ENCODE measurements around the gene SUV39H2.

Gene SUV39H2

DNA sequence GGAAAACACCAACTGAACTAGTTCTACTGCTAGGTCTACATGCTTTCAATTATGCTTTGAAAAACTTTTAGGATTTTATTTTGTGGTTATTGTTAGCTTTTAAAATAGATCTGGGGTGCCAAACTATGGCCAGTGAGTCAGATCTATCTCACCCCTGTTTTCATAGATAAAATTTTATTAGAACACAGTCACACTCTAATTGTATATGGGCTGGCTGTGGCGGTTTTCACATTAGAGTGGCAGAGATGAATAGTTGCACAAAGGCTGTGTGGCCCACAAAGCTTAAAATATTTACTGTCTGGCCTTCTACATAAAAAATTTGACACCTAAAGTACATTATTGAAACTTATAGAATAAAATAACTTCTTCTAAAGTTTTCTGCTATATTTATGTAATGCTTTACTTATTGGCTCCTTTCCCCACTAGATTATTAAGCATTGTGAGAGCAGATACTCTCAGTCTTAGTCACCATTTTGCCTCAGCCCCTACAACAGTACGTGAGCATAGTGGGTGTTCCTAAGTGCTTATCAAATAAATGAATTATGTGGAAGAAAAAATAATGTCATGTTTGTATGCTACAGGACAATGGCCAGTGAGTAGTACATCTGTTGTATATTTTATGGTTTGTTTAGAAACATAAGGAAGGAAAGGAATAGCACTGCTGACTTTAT is 5.4 kb upstream of the SUV39H2 start:
- in situ Hi-C loops (cut with MboI; ENCODE audit: low sequenced_read_pairs, unreplicated experiment), result no loop called here
- DNase-seq (ENCODE audit: low spot score), result no peak
- TF ChIP-seq, protein P1, sequence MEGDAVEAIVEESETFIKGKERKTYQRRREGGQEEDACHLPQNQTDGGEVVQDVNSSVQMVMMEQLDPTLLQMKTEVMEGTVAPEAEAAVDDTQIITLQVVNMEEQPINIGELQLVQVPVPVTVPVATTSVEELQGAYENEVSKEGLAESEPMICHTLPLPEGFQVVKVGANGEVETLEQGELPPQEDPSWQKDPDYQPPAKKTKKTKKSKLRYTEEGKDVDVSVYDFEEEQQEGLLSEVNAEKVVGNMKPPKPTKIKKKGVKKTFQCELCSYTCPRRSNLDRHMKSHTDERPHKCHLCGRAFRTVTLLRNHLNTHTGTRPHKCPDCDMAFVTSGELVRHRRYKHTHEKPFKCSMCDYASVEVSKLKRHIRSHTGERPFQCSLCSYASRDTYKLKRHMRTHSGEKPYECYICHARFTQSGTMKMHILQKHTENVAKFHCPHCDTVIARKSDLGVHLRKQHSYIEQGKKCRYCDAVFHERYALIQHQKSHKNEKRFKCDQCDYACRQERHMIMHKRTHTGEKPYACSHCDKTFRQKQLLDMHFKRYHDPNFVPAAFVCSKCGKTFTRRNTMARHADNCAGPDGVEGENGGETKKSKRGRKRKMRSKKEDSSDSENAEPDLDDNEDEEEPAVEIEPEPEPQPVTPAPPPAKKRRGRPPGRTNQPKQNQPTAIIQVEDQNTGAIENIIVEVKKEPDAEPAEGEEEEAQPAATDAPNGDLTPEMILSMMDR (IDR thresholded peaks at IDR 0.05; ENCODE audit: borderline replicate concordance, control extremely low read depth, extremely low read depth, insufficient read depth, missing control alignments), result no peak

DNA sequence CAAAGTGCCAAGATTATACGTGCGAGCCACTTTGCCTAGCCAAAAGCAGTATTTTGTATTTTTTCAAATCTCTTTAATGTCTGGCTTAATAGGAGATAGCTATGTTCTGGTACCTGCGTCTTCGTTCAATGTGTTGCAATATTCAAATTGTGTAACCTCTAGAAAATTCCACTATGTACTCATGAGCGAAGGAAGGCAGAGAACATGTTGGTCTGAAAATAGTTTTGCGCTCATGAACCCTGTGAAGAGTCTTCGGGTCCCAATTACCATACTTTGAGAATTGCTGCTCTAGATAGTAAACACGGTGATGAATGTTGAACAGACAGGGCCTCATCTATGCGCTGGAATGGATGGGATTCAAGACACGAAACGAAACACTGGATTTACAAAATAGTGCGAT is 2.7 kb upstream of the SUV39H2 start:
- DNase-seq (ENCODE audit: low spot score), result no peak
- in situ Hi-C loops (cut with MboI; ENCODE audit: low sequenced_read_pairs, unreplicated experiment), result no loop called here

DNA sequence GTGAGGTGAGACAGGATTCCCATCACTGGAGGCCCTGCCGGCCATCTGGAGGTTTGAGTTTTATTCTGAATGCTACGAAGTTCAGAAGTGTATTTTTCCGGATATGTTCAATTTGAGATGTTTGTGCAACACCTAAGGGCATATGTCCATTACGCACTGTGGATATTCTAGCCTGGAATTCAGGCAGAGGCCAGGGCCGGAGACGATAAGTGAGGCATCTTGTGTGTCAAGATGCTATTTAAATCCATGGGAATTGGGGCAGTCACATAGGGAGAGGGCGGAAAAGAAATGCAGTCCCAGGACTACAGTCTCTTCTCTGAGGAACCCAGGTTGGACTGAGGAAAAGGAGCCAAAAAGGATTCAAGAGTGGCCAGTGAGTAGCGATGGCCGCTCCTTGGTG is 1.9 kb upstream of the SUV39H2 start:
- DNase-seq (ENCODE audit: low spot score), result no peak
- in situ Hi-C loops (cut with MboI; ENCODE audit: low sequenced_read_pairs, unreplicated experiment), result no loop called here
- TF ChIP-seq, protein P1 (IDR thresholded peaks at IDR 0.05; ENCODE audit: borderline replicate concordance, control extremely low read depth, extremely low read depth, insufficient read depth, missing control alignments), result no peak

More for the DNA sequence above, 2.7 kb upstream of the SUV39H2 start:
- TF ChIP-seq, protein P1 (IDR thresholded peaks at IDR 0.05; ENCODE audit: borderline replicate concordance, control extremely low read depth, extremely low read depth, insufficient read depth, missing control alignments), result no peak

DNA sequence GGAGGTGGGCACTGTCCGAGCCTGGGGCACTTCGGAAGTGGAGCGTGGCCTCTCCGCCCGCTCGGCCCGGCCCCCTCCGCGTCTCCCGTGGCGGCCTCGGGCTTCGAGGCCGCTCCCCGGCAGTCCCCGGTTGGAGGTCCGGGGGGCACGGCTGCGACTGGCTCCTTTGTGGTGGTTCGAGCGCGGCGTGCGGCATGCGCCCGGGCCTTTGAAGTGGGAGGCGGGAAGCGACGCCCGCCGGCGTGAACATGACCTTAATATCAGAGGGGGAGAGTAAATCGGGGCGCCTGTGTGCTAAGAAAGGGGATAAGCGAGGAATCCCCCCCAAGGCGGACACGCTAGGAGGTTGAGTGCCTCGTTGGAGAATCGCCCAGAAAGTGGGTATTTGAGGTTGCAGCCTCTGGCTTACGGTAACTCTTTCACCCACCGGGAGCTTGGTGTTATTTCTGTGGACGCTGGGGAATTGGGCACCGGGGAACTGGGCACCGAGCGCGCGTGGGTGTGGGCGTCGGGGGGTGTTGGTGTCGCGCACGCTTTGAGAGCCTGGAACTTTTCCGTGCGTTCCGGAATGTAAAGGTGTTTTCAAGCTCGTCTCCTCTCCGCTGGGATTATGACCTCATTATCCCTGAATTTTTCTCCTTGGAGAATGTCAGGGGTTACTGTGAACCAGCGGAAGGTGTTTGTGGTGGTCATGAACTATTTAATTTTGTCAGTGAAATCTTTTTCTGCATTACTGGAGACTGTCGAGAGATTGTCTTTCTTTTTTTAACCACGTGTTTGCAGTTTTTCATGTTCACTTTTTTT is 660 bp downstream of the SUV39H2 start:
- TF ChIP-seq, protein P1 (IDR thresholded peaks at IDR 0.05; ENCODE audit: borderline replicate concordance, control extremely low read depth, extremely low read depth, insufficient read depth, missing control alignments), result no peak
- DNase-seq (ENCODE audit: low spot score), result no peak
- in situ Hi-C loops (cut with MboI; ENCODE audit: low sequenced_read_pairs, unreplicated experiment), result no loop called here

DNA sequence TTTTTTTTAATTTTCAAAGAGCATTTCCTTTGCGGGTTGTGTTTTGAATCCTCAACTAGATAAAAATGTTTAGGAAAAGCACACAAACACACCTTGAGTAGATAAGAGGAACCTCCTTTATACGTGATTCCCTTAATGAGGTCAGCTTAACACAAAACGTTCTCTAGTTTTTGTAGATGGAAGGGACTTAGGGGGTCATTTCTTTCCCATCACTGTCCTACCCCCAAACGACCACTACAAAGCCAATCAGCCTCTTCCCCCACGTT is 1.2 kb downstream of the SUV39H2 start:
- DNase-seq (ENCODE audit: low spot score), result no peak
- TF ChIP-seq, protein P1 (IDR thresholded peaks at IDR 0.05; ENCODE audit: borderline replicate concordance, control extremely low read depth, extremely low read depth, insufficient read depth, missing control alignments), result no peak
- in situ Hi-C loops (cut with MboI; ENCODE audit: low sequenced_read_pairs, unreplicated experiment), result no loop called here

DNA sequence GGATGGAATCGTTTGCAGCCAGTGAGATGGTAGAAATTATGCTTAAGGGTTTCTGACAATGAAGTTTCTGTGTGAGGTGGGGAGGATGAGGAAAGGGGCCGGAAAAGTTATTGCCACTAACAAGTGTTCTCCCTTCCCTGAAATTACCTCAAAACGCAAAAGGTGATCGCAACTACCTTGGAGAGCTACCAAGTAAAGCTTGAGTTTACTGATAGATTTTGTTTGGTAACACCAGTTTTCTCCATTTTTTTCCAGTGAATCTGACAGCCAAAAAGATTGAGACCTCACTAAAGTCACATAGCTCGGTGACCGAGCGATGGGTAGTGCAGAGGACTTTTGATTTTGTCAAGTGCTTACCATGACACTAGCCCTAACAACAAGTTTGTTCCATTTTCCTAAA is 1.6 kb downstream of the SUV39H2 start:
- in situ Hi-C loops (cut with MboI; ENCODE audit: low sequenced_read_pairs, unreplicated experiment), result no loop called here
- TF ChIP-seq, protein P1 (IDR thresholded peaks at IDR 0.05; ENCODE audit: borderline replicate concordance, control extremely low read depth, extremely low read depth, insufficient read depth, missing control alignments), result no peak
- DNase-seq (ENCODE audit: low spot score), result no peak

Data from GM13976 (cell line).